Neutrophil (primary cell): ENCODE results near the gene USP48.

ENCODE experiments used
- H3K27ac ChIP-seq: fragments of 200-600 bp; sonication (generic); 2 replicates; pipeline ENCODE4 v1.5.1; 2016; ENCODE audit warnings: mild to moderate bottlenecking, moderate library complexity
- H3K27me3 ChIP-seq: fragments of 200-600 bp; sonication (generic); 2 replicates; pipeline ENCODE4 v1.6.0; 2016; ENCODE audit warnings: mild to moderate bottlenecking
- H3K36me3 ChIP-seq: fragments of 200-600 bp; sonication (generic); 2 replicates; pipeline ENCODE4 v1.5.1; 2017
- H3K4me1 ChIP-seq, 2 experiments: fragments of 200-600 bp in 1 of 2; sonication (generic) in 1 of 2; 1 replicate in 1 of 2; 2 replicates in 1 of 2; pipeline versions ENCODE4 v1.5.1 to v1.6.1; 2013 to 2016; ENCODE audit warnings: low read depth in 1 of 2, low read length in 1 of 2, mild to moderate bottlenecking in 1 of 2, moderate library complexity in 1 of 2; ENCODE audit not compliant: control insufficient read depth in 1 of 2, insufficient read depth in 1 of 2
- H3K4me3 ChIP-seq, 2 experiments: fragments of 200-600 bp in 1 of 2; sonication (generic) in 1 of 2; 1 replicate in 1 of 2; 2 replicates in 1 of 2; pipeline ENCODE4 v1.5.1; 2013 to 2016; ENCODE audit warnings: low read depth in 1 of 2, low read length in 1 of 2, mild to moderate bottlenecking in 1 of 2, moderate library complexity in 1 of 2
- H3K9me3 ChIP-seq: fragments of 200-600 bp; sonication (generic); 2 replicates; pipeline ENCODE4 v1.5.1; 2016
- CTCF ChIP-seq: fragments of 200-600 bp; sonication (generic); IDR thresholded peaks from 2 replicates; pipeline ENCODE4 v1.5.1; 2016; ENCODE audit warnings: antibody characterized with exemption

The USP48 gene

GRCh38 chr1:21668232-21668950, 114.6 kb downstream of the USP48 start:
- Histone ChIP-seq H3K4me3 (no peak overlapping the region), H3K4me1 (peaks cover 36 to 45% of the 10 kb centered on the region in 2 experiments), H3K36me3 (no peaks in the 10 kb centered on the region), H3K9me3 (no peaks in the 10 kb centered on the region), H3K27me3 (peaks cover 70% of the 10 kb centered on the region), H3K27ac (no peak overlapping the region)
- no peak for TF ChIP-seq CTCF

GRCh38 chr1:21667348-21668231, 115.4 kb downstream of the USP48 start:
- Histone ChIP-seq H3K4me3 (no peak overlapping the region), H3K27ac (no peak overlapping the region), H3K27me3 (peaks cover 70% of the 10 kb centered on the region), H3K4me1 (peaks cover 31 to 38% of the 10 kb centered on the region in 2 experiments), H3K36me3 (no peaks in the 10 kb centered on the region), H3K9me3 (no peaks in the 10 kb centered on the region)
- TF ChIP-seq CTCF: no peak

- H3K4me3 ChIP-seq: no peak overlapping the region
- peaks cover 31 to 38% of the 10 kb centered on the region in 2 experiments for H3K4me1 ChIP-seq
- H3K36me3 ChIP-seq: no peaks in the 10 kb centered on the region
- peaks cover 70% of the 10 kb centered on the region for H3K27me3 ChIP-seq
- no peak for TF ChIP-seq CTCF
- no peaks in the 10 kb centered on the region for H3K9me3 ChIP-seq
- H3K27ac ChIP-seq: no peak overlapping the region
Measured at GRCh38 chr1:21666576-21667320, 116.2 kb downstream of the USP48 start.

GRCh38 chr1:21665711-21666575, 117.0 kb downstream of the USP48 start:
- Histone ChIP-seq H3K9me3 (no peaks in the 10 kb centered on the region), H3K4me3 (no peak overlapping the region), H3K27me3 (peaks cover 70% of the 10 kb centered on the region), H3K27ac (no peak overlapping the region), H3K36me3 (no peaks in the 10 kb centered on the region), H3K4me1 (peaks cover 31 to 38% of the 10 kb centered on the region in 2 experiments)
- no peak for TF ChIP-seq CTCF
